ENCODE measurements around the gene RPL41.
"Not testable (repeated sequence)": the region's sequence is repeated elsewhere in the genome, so short reads cannot be mapped to it uniquely, and the experiment has no call there.

The RPL41 gene

DNA sequence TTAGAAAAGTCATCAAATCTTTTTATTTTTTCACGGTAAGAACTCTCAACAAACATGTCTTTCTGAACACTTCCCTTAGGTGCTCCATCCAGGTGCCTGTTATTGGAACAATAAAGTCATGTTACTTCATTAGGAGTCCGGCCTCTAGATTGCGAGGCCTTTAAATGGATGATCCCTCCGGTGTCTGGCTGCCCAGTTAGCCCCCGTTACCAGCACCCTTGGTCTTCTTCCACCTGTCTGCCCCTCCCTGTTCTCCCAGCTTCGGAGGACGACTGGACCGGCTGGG lies 12.7 kb upstream of the RPL41 start:
- DNase-seq: no peak

DNA sequence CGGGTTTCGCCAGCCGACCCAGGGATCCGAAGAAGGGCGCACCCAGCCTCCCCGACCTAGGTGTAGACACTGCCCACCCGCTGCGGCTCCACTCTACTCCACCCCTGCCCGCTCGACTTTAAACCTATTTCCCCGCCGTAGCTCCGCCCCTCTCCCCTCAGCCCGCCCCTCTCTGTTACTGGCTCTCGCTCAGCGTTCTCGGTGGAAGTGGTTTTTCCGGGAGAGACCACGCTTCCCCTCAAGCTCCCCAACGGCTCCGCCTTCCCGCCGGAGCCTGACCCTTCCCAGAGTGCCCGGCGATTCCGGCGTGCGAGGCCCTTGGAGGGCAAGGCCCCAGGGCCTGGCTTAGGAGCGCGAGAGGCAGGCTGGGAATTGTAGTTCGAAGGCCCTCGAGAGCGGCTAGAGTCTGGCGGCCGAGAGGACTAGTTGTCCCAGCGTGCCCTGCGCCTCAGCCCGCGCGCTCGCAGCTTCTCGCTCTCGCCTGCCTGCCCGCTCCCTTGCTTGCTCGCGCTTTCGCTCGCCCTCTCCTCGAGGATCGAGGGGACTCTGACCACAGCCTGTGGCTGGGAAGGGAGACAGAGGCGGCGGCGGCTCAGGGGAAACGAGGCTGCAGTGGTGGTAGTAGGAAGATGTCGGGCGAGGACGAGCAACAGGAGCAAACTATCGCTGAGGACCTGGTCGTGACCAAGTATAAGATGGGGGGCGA lies 12.2 kb upstream of the RPL41 start, which contains the start of gene PA2G4:
PA2G4 (plus strand) TSS at position 451 of the 706 bp plus-strand sequence; CDS start at position 630, 179 bp downstream.
- DNase-seq: peak; percentile 98 to 100

DNA sequence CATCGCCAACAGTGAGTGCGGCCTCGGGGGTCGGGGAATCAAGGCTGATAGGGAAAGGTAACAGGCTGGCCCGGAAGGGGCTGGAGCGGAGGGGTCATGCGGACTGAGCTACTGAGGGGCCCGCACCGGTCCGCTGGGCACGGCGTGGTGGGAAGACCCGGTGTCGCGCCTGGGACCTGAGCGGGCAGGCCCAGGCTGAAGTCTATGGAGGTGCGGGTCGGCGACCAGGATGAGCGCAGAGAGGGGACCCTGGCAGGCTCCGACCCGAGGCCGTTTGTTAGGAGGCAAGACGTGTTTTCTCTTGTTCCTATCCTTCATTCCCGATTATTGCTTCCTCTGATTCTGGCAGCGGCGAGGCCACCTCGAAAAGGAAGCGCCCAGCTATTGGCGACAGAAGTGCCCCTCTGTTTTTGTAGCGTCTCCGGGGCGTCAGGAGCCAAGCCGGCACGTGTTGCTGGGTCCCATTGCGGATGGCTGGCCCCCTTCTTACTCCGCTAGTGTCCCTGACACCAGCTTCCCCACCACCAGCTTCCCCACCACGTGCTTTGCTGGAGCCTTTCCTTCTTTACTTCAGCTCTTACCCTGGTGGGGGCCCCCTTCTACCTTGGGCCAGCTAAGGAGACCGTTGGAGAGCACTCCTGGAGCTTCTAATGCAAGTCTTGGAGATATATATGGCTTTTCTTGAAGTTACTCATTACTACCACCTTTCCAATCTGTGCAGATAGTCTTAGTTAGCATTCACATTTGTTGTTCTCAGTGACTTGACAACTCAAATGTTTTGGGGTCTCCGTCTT lies 11.4 kb upstream of the RPL41 start:
- no peak for DNase-seq

DNA sequence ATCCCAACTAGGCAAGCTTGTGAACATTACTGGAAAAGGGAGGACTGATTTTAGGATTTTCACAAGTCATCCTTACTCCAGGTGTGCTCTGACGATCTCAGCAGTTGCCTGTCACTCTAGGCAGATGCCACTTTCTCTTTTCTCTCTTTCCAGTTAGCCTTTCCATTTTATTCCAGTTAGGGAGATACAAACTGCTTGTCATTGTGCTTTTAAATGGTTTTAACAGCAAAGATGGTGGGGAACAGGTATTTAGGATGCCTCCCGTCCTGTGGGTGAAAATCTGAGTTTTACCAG lies 10.9 kb upstream of the RPL41 start:
- no peak for DNase-seq

DNA sequence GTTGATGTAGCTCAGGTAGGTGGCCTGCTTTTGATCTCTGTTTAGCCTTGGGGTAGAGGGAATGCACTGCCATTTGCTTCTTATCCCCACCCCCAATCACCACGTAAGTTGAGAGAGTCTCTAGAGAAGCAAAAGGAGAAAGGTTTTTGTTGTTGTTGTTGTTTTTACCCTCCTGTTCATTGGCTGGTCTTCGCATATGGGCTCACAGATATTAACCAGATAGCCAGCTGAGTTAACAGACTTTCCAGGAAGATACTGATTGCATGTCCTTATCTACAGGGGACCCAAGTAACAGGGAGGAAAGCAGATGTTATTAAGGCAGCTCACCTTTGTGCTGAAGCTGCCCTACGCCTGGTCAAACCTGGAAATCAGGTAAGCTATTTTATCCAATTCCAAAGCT lies 9.2 kb upstream of the RPL41 start:
- no peak for DNase-seq

DNA sequence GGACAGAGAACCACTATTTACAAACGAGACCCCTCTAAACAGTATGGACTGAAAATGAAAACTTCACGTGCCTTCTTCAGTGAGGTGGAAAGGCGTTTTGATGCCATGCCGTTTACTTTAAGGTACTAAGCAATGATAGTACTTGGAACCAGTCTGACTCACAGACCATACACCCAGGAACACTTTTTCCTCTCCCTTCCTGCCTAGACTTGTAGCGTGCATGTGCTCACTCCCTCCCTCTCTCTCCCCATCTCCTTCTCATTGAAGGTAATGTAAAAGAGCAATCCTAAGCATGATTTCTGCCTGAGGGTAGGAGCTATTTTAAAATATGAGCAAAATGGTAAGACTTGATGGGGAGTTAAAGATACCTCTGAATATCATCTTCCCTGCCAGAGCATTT lies 5.9 kb upstream of the RPL41 start:
- no peak for DNase-seq

DNA sequence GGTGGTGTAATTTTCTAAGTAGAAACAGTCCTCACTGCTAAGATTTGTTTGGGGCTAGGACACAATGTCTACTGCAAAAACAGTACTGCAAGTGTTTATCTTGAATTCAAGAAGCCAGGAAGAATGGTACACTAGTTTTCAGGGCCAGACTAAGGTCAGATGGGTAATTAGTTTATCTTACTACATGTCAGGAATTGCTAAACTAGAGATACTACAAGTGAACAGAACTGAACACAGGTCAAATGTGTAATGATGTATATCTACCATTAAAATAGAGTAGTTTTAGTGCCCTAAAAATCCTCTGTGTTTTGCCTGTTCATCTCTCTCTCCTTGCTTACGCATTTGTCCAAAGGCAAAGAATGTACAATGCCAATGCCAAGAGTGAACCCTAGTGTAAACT lies 2.3 kb upstream of the RPL41 start:
- DNase-seq: no peak

DNA sequence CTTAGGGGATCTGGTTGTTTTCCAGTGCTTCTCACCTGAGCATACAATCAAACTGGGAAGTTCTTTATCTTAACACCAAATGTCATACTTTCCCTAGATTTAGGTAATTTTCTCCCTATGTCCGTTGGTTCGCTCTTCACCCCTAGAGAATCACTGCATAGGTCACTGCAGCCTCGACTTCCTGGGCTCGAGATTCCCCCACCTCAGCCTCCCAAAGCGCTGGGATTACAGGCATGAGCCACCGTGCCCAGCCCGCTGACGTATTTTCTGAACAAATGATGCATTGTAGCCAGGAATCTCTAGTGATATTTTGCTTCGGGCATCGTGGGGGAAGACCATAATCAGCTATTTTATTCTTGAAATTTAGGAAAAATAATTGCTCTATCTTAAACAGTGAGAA lies 1.1 kb upstream of the RPL41 start:
- DNase-seq: no peak

DNA sequence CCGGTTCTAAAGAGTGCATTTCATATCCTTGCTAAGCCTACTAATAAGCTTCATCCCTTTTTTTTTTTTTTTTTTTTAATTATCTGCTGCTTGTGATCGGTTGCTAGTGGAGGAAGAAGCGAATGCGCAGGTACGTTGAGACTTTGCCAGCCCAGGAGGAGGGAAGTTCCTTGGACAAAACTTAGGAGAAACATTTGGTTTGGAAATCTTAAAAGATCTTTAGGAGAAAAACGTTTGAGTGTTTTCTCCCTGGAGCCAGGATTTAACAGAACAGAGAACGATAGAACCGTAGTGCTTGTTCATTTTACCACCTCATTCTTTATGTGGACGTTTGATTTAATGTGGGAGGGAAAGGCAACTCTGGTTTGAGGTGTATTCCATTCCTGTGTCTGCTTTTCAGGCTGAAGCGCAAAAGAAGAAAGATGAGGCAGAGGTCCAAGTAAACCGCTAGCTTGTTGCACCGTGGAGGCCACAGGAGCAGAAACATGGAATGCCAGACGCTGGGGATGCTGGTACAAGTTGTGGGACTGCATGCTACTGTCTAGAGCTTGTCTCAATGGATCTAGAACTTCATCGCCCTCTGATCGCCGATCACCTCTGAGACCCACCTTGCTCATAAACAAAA lies 761 bp downstream of the RPL41 start:
- not testable (repeated sequence) for DNase-seq

DNA sequence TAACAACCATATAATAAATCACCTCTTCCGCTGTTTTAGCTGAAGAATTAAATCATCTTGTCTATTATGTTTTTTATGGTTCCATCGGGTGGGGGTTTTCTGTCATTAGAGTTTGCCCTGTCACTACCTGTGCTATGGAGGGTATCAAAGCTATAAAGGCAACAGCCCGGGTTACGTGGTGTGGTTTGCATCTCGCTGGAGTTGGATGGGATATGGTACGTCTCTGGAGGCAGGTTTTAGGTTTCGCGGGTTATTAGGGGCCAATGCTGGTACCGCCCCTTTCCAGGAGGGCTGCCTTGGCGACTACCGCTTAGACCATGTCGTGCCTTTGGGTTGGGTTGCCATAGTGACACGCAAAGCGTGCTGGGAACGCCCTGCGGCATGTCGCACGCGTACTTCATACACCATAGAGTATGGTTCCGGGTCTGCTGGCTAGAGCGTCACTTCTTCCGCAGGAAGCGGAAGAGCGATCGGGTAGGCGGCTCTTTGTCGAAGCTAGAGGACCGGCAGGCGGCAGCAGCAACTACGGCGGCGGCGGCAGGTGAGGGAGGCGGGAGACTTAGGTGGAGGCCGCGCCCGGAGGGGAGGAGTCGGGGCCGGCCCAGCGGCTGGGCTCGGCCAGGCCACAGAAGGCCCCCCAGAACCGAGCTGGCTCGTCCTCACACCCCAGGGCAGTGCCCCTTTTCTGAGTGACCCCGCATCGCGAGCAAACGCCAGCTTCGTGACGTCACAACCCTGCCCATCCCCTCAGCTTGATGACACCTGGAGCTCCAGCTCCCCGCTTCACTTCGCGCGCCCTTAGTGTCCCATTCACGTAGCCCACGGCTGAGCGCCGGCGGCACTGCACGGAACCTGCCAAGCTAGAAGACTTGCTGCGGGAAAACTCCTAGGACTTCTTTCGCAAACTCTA lies 1.6 kb downstream of the RPL41 start, which contains the start of gene ZC3H10:
ZC3H10 (plus strand) TSS at position 489 of the 910 bp plus-strand sequence. CDS start 2,297 bp downstream, outside the sequence.
- DNase-seq: peak; percentile 97

DNA sequence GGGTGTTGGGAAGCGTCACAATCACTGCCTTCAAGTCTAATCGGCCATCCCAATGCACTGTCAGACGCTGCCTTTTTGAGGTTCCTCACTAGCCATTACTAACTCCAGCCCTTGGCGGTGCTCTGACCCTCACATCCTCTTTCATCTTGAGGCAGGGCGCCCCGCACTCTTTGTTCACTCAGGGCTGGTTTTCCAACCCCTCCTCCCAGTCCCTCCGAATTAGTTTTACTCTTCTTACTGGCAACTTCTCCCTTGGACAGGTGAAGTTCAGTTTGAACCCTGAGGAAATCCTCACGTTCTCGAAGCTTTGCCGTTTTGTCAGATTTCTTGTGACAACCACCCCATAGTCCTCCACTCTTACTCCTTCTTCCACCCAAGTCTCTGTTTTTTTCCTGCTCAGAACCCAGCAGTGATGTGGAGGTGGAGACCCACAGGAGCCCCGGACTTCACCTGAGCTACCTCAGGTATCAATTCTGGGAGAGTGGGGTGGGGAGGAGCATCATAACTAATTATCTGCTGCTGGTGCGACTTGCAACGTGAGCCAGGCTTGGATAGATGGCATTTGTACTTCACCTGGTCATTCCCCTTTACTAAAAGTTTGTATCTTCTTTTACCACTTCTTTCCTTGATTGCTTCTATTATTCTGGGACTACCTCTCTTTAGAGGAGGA lies 2.4 kb downstream of the RPL41 start:
- peak in 1 of 2 donors; percentile 27 for DNase-seq

DNA sequence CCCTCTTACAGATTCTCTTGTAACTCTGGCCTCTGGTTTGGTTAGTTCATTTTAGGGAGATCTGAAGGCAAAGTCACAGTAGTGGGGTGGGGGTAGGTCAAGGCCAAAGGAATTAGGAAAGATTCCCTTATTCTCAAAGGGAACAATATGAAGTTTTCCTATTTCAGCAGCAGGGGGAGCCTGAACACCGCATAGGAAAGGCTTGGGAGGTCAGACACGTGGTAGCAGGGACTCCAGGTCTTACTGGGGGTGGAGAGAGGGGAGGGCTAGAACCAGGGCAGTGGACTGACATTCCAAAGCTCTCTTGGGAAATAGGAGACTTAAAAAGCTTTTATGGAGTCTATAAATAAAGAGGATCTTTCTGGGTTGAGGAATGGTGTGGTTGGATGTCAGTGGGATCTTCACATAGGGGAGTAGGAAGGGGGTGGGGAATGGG lies 2.9 kb downstream of the RPL41 start:
- DNase-seq: peak; percentile 78 to 86

DNA sequence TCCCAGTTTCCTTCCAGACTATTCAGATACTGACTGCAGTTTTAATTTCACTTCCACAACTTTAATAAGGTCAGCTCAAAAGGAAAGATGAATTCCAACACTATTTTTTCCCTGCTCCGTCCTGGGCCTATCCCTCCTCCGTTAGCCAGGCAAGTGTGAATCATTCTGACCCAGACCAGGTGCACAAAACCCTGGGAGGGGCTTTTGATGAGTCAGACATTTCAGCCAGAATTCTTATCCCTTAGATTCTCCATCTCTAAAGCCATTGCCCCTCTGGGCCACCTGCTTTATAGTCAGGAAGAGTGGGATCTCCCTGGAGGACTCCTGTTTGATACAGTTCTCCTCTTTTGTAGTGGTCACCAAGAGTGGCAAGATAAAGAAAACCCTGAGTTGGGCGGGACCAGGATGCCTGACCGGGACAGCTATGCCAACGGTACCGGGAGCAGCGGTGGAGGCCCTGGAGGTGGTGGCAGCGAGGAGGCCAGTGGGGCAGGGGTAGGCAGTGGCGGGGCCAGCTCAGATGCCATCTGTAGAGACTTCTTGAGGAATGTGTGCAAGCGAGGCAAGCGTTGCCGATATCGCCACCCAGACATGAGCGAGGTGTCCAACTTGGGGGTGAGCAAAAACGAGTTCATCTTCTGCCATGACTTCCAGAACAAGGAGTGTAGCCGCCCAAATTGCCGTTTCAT lies 3.9 kb downstream of the RPL41 start:
- no peak for DNase-seq

DNA sequence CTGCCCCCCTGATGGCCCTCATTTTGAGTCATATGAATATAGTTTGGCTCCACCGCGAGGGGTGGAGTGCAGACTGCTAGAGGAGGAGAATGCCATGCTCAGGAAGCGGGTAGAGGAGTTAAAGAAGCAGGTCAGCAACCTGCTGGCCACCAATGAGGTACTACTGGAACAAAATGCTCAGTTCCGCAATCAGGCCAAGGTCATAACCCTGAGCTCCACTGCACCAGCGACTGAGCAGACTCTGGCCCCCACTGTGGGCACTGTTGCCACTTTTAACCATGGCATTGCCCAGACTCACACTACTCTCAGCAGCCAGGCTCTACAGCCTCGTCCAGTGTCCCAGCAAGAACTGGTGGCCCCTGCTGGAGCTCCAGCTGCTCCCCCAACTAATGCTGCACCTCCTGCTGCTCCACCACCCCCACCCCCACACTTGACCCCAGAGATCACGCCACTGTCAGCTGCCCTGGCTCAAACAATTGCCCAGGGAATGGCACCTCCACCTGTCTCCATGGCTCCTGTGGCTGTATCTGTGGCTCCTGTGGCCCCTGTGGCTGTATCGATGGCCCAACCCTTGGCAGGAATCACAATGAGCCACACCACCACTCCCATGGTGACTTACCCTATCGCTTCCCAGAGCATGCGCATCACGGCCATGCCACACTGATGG lies 4.9 kb downstream of the RPL41 start:
- DNase-seq: no peak

DNA sequence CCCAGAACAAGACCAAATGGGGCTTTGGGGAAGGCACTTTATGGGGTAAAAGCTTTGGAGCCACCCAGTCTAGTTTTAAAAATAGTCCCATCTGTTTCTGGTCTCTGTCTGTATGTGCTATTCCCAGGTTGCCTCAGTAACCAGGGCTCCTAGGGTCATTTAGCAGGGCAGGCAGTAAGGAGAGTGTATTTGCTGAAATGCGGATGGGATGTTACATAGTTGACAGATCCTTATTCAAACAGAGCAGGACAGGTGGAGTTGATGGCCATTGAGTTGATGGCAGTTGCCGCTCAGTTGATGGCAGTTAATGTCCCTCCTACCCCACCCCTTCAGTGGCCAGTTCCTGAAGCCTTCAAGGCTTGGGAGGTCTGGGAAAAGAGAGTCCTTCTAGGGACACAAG lies 6.2 kb downstream of the RPL41 start:
- DNase-seq: no peak

DNA sequence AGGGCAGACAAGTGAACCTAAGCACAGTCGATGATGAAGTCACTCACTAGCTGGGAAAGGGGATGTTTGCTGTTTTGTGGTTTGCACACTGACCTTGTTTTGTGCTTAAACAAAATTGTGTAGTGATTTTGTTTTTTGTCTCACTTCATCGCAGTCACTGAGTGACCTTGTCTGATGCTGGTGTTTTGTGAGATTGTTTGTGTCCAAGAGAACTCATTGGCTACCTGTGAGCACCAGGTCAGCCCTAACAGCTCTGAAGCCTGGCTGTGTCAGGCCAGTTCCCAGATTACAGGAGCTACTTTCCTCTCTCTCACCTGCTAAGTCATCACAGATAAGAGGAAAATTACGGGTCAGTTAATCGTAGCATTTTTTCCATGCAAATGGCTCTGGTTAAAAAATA lies 7.7 kb downstream of the RPL41 start:
- no peak for DNase-seq

DNA sequence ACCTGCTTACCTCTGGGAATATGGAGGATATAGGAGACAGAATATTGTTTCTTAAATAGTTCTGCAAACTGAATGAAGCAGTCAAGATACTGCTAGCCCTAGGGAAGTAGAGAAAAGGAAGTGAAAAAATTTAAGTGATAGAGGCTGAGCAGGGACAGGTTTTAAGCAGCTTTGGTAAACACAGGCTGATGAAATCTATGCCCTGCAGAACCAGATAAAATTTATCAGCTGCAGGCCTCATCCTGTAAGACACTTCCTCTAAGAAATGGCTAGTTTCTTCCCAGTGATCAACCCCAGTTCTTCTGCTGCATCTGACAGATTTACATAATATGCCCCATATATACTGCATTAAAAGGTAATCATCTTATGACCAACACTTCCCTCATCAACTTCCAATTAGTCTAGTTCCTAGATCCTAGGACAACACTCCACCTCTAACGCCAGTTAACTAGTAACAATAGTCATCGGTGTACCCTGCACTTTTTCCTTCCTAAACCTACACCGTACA lies 10.4 kb downstream of the RPL41 start:
- peak; percentile 48 to 55 for DNase-seq

DNA sequence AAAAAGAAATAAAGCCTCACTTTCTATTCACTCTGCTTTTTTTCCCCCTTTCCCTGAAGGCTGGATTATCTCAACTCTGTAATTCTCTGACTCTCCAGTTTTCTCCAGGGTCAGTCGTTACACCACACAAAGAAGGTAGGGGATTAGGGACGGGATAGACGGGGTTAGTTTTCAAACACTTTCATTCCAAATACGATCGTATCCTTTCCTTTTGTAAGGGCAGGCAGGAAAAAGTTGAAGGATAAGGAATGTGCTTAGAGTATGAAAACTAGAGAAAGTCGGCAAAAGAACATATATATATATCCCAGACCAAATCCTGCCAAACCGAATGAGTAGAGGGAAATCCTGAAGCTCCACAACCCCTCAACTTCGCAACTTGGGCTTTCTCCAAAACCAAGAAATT lies 11.1 kb downstream of the RPL41 start:
- DNase-seq: no peak

DNA sequence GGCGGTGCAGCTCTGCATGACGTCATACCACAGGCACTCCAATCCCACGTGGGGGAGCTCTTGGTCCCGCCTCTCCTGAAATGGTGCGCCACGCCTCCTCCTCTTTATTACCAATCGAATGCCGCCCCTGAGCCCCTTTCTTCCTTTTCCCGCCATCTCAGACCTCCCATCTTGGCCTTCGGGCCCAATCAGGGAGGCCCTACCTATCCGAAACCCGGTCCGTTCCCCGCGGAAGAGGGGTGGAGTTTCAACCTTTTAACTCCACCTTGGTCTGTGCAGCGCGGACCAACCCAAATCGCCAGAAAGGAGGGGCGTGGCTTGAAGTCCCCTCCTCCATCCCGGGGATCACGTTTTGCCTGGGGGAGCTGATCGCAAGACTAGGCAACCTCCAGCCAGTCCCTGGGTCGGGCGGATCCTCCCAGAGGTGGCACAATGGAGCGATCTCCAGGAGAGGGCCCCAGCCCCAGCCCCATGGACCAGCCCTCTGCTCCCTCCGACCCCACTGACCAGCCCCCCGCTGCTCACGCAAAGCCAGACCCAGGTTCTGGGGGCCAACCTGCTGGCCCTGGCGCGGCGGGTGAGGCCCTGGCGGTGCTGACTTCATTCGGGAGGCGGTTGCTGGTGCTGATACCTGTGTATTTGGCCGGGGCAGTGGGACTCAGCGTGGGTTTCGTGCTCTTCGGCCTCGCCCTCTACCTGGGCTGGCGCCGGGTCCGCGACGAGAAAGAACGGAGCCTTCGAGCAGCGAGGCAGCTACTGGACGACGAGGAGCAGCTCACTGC lies 11.6 kb downstream of the RPL41 start, which contains the start of gene ESYT1:
ESYT1 (plus strand) TSS at position 380 of the 782 bp plus-strand sequence; CDS start at position 433, 53 bp downstream.
- peak; percentile 99 to 100 for DNase-seq

DNA sequence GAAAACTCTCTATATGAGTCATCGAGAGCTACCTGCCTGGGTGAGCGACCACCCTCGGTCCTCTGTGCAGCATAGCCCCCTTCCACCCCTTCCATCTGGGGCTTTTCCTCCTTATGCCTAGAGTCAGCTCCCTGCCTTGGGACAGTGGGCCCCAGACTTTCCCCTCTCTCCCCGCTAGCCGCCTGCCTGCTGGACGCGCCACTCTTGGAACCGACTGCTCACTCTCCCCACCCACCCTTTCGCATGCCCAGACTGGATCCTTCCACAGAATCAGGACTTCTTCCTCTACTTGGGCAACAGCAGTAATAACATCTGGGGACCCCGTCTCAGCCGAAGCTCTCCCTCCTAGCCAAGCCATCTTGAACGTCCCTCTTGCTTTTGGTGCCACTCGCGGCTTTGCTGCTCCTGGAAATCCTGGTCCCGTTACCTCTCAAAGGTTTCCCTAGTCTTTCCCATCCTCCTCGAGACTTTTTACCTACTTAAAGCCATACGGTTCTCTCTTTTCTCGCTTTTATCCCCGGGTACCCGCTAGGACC lies 12.3 kb downstream of the RPL41 start:
- peak; percentile 31 to 32 for DNase-seq
